HEK293 (cell line): ENCODE measurements around the gene ANXA4.

ENCODE experiments used
- CTCF ChIP-seq: fragments of 450-650 bp; formaldehyde crosslinking; IDR thresholded peaks from 2 replicates; pipeline ENCODE4 v1.5.1; 2016; ENCODE audit warnings: missing biosample characterization, missing genetic modification characterization
- PRDM4 ChIP-seq: fragments of 450-650 bp; formaldehyde crosslinking; IDR thresholded peaks from 2 replicates; pipeline ENCODE4 v1.5.1; 2017; ENCODE audit warnings: missing biosample characterization, missing genetic modification characterization
- RBAK ChIP-seq: fragments of 450-650 bp; formaldehyde crosslinking; IDR thresholded peaks from 2 replicates; pipeline ENCODE4 v1.5.1; 2016; ENCODE audit warnings: missing biosample characterization, missing genetic modification characterization
- ZBTB17 ChIP-seq: fragments of 450-650 bp; formaldehyde crosslinking; IDR thresholded peaks from 2 replicates; pipeline ENCODE4 v1.5.1; 2016; ENCODE audit warnings: missing biosample characterization, missing genetic modification characterization

GRCh38 chr2:69773206-69773605 lies 31.3 kb downstream of the ANXA4 start:
- 0 out of 2 replicates have a peak, but pooled peaks have one; percentile 17 for TF ChIP-seq ZBTB17 (tag by site-specific recombination)
- no peak for TF ChIP-seq CTCF (tag by site-specific recombination)
- no peak for TF ChIP-seq PRDM4 (tag by site-specific recombination)
- TF ChIP-seq RBAK = no peak
